ENCODE data around the gene HELZ. TPM values are rescaled to one million over a fixed set of nuclear protein-coding genes. Genes with fewer than 3 reads are reported as not detected.
"Not testable (repeated sequence)": the region's sequence is repeated elsewhere in the genome, so short reads cannot be mapped to it uniquely, and the experiment has no call there.

Gene HELZ
- total and polyA plus RNA-seq, 5 donors from 2014 or later: 48.3 to 130 (median 56.7) TPM

DNA sequence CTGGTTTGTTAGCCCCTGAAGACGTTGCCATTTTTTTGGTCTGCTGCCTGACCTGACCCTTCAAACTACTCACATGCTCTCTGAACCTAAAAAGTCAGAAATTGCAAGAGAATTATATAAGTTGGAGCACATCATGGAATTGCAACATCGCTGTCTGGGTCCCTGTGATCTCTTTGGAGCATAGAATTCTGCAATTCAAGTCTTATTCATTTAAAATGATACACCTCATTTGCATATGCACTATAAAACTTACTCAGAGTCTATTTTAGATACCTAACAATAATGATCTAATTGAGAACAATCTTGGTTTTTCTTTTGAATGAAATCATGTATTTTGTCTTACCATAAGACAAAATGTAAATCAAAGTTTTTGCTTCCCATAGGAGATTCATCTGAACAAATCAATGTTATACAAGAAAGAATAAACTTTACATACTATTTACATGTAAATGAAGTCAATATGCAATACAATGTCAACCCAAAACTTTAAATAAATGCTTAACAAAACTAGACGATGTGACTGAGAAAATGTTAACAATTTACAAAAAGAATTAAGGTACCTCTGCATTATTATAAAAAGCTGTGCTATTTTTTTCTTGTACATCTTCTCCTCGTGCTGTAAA, 99.7 kb downstream of the HELZ start:
- Mint-ChIP-seq H3K36me3 (peaks cover 62% of the 10 kb centered on the region), H3K27ac (peak overlapping the region in 1 of 3 donors; percentile 74), H3K4me3 (no peak overlapping the region), H3K27me3 (no peaks in the 10 kb centered on the region), H3K9me3 (peaks cover 0 to 5% (median 0%) of the 10 kb centered on the region in 7 donors), H3K4me1 (peaks cover 0 to 15% (median 4%) of the 10 kb centered on the region in 4 donors)
- peaks cover 78% of the 10 kb centered on the region for H3K36me3 ChIP-seq (ENCODE audit: control insufficient read depth, insufficient read depth, low read length)
- H3K9me3 ChIP-seq (ENCODE audit: control insufficient read depth in 2 of 2, low read length in 2 of 2): no peaks in the 10 kb centered on the region
- H3K4me1 ChIP-seq (ENCODE audit: control insufficient read depth, insufficient read depth, low read length, poor library complexity, severe bottlenecking): no peaks in the 10 kb centered on the region
- no peaks in the 10 kb centered on the region for H3K27me3 ChIP-seq (ENCODE audit: control insufficient read depth, insufficient read depth, low read length)
- DNase-seq (no peak), ATAC-seq (ENCODE audit: low read depth in 2 of 2) (no peak)
- no peak overlapping the region for H3K4me3 ChIP-seq (ENCODE audit: low read depth, low read length)
- H3K27ac ChIP-seq (ENCODE audit: insufficient read depth, low read length, poor library complexity, severe bottlenecking): no peak overlapping the region

DNA sequence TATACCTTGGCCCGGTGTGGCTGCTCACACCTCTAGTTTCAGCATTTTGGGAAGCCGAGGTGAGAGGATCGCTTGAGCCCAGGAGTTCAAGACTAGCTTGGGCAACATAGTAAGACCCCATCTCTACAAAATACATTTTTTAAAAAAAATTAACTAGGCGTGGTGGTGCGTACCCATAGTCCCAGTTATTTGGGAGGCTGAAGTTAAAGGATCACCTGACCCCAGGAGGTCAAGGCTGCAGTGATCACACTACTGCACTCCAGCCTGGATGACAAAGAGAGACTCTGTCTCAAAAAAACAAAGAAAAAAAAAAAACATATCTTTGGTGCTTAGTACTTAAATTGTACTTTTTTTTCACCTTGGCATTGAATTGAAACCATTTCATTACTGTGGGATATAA, 101.7 kb downstream of the HELZ start:
- peaks cover 0 to 5% (median 0%) of the 10 kb centered on the region in 7 donors for H3K9me3 Mint-ChIP-seq
- Histone ChIP-seq H3K36me3 (ENCODE audit: control insufficient read depth, insufficient read depth, low read length) (peaks cover 70% of the 10 kb centered on the region), H3K27me3 (ENCODE audit: control insufficient read depth, insufficient read depth, low read length) (no peaks in the 10 kb centered on the region), H3K4me3 (ENCODE audit: low read depth, low read length) (no peak overlapping the region), H3K9me3 (ENCODE audit: control insufficient read depth in 2 of 2, low read length in 2 of 2) (no peaks in the 10 kb centered on the region), H3K27ac (ENCODE audit: insufficient read depth, low read length, poor library complexity, severe bottlenecking) (no peak overlapping the region), H3K4me1 (ENCODE audit: control insufficient read depth, insufficient read depth, low read length, poor library complexity, severe bottlenecking) (peaks cover 5% of the 10 kb centered on the region)
- peaks cover 60% of the 10 kb centered on the region for H3K36me3 Mint-ChIP-seq
- no peak overlapping the region for H3K4me3 Mint-ChIP-seq
- ATAC-seq (ENCODE audit: low read depth in 2 of 2): no peak
- no peak overlapping the region for H3K27ac Mint-ChIP-seq
- no peak for DNase-seq
- H3K4me1 Mint-ChIP-seq: peaks cover 12 to 32% (median 13%) of the 10 kb centered on the region in 4 donors
- no peaks in the 10 kb centered on the region for H3K27me3 Mint-ChIP-seq

- peaks cover 62% of the 10 kb centered on the region for H3K36me3 ChIP-seq (ENCODE audit: control insufficient read depth, insufficient read depth, low read length)
- not testable (repeated sequence) for DNase-seq; ATAC-seq (ENCODE audit: low read depth in 2 of 2); H3K27me3 Mint-ChIP-seq; H3K27ac ChIP-seq (ENCODE audit: insufficient read depth, low read length, poor library complexity, severe bottlenecking); H3K4me1 ChIP-seq (ENCODE audit: control insufficient read depth, insufficient read depth, low read length, poor library complexity, severe bottlenecking); H3K9me3 ChIP-seq (ENCODE audit: control insufficient read depth in 2 of 2, low read length in 2 of 2); H3K4me3 ChIP-seq (ENCODE audit: low read depth, low read length); H3K4me3 Mint-ChIP-seq; H3K27me3 ChIP-seq (ENCODE audit: control insufficient read depth, insufficient read depth, low read length); H3K27ac Mint-ChIP-seq; H3K9me3 Mint-ChIP-seq
- peaks cover 57% of the 10 kb centered on the region for H3K36me3 Mint-ChIP-seq
- peaks cover 21 to 40% (median 23%) of the 10 kb centered on the region in 4 donors for H3K4me1 Mint-ChIP-seq
Observed at GRCh38 chr17:67142030-67142429, 103.0 kb downstream of the HELZ start.

DNA sequence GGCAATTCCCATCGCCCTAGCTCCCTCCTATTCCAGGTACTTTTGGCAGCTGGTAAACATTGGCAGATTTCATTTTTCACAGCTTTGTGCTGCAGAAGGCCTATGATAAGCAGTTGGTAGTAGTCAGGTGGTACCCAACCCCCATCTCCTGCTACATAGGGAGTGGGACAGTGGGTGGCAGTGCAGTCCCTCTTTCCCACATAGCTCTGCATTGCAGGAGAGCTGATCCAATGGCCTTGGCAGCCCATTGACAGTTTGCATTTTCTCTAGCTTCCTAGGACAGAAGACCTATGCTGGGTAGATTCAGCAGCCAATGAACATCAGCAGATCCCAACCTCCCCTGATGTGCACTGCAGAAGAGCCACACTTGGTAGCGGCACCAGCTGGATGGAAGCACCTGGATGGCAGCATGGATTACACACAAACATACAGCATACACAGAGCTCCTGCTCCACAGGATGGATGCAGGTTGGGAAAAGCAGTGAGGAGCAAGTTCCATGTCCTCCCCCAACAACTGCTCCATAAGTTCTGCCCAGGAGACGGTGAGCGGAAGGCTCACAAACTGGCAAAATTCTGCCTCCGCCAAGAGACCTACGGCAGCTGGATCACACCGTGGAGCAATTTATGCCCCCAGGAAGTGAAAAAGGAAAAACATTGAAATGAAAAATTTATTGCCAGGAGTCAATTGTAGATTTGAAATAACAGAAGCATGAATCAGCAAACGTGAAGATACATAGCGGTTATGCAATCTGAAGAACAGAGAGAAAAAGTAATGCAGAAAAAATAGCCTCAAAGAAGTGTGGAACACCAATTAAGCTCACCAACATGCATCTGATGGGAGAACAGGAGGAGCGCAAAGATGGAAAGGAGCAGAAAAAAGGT, 105.0 kb downstream of the HELZ start:
- H3K4me3 Mint-ChIP-seq: no peak overlapping the region
- Histone ChIP-seq H3K4me1 (ENCODE audit: control insufficient read depth, insufficient read depth, low read length, poor library complexity, severe bottlenecking) (peaks cover 7% of the 10 kb centered on the region), H3K27me3 (ENCODE audit: control insufficient read depth, insufficient read depth, low read length) (no peaks in the 10 kb centered on the region), H3K9me3 (ENCODE audit: control insufficient read depth in 2 of 2, low read length in 2 of 2) (no peaks in the 10 kb centered on the region), H3K36me3 (ENCODE audit: control insufficient read depth, insufficient read depth, low read length) (peaks cover 66% of the 10 kb centered on the region), H3K27ac (ENCODE audit: insufficient read depth, low read length, poor library complexity, severe bottlenecking) (no peak overlapping the region), H3K4me3 (ENCODE audit: low read depth, low read length) (no peak overlapping the region)
- no peaks in the 10 kb centered on the region for H3K27me3 Mint-ChIP-seq
- peaks cover 21 to 39% (median 29%) of the 10 kb centered on the region in 4 donors for H3K4me1 Mint-ChIP-seq
- H3K27ac Mint-ChIP-seq: no peak overlapping the region
- ATAC-seq (ENCODE audit: low read depth in 2 of 2): no peak
- peak in 1 of 3 donors; percentile 9 for DNase-seq
- peaks cover 0 to 5% (median 0%) of the 10 kb centered on the region in 7 donors for H3K9me3 Mint-ChIP-seq
- peaks cover 55% of the 10 kb centered on the region for H3K36me3 Mint-ChIP-seq

- no peaks in the 10 kb centered on the region for H3K27me3 ChIP-seq (ENCODE audit: control insufficient read depth, insufficient read depth, low read length)
- peak overlapping the region in 1 of 3 donors; percentile 6 for H3K27ac Mint-ChIP-seq
- peaks cover 53% of the 10 kb centered on the region for H3K36me3 Mint-ChIP-seq
- no peaks in the 10 kb centered on the region for H3K9me3 ChIP-seq (ENCODE audit: control insufficient read depth in 2 of 2, low read length in 2 of 2)
- peak in 1 of 3 donors; percentile 19 for DNase-seq
- peaks cover 7% of the 10 kb centered on the region for H3K4me1 ChIP-seq (ENCODE audit: control insufficient read depth, insufficient read depth, low read length, poor library complexity, severe bottlenecking)
- peaks cover 59% of the 10 kb centered on the region for H3K36me3 ChIP-seq (ENCODE audit: control insufficient read depth, insufficient read depth, low read length)
- H3K27me3 Mint-ChIP-seq: no peaks in the 10 kb centered on the region
- H3K9me3 Mint-ChIP-seq: peaks cover 0 to 5% (median 0%) of the 10 kb centered on the region in 7 donors
- peaks cover 21 to 37% (median 30%) of the 10 kb centered on the region in 4 donors for H3K4me1 Mint-ChIP-seq
- H3K27ac ChIP-seq (ENCODE audit: insufficient read depth, low read length, poor library complexity, severe bottlenecking): no peak overlapping the region
- no peak overlapping the region for H3K4me3 Mint-ChIP-seq
- no peak for ATAC-seq (ENCODE audit: low read depth in 2 of 2)
- no peak overlapping the region for H3K4me3 ChIP-seq (ENCODE audit: low read depth, low read length)
Observed at GRCh38 chr17:67139289-67139688, 105.7 kb downstream of the HELZ start.

GRCh38 chr17:67138392-67138791, 106.6 kb downstream of the HELZ start:
- Histone ChIP-seq H3K27ac (ENCODE audit: insufficient read depth, low read length, poor library complexity, severe bottlenecking) (peak overlapping the region; percentile 1), H3K9me3 (ENCODE audit: control insufficient read depth in 2 of 2, low read length in 2 of 2) (no peaks in the 10 kb centered on the region), H3K4me1 (ENCODE audit: control insufficient read depth, insufficient read depth, low read length, poor library complexity, severe bottlenecking) (peaks cover 7% of the 10 kb centered on the region), H3K27me3 (ENCODE audit: control insufficient read depth, insufficient read depth, low read length) (no peaks in the 10 kb centered on the region), H3K4me3 (ENCODE audit: low read depth, low read length) (no peak overlapping the region), H3K36me3 (ENCODE audit: control insufficient read depth, insufficient read depth, low read length) (peaks cover 56% of the 10 kb centered on the region)
- Mint-ChIP-seq H3K27me3 (no peaks in the 10 kb centered on the region), H3K4me3 (peak overlapping the region in 2 of 4 donors; percentile 19 to 33), H3K27ac (peak overlapping the region in 2 of 3 donors; percentile 6 to 22), H3K4me1 (peaks cover 21 to 37% (median 30%) of the 10 kb centered on the region in 4 donors), H3K9me3 (peaks cover 0 to 5% (median 0%) of the 10 kb centered on the region in 7 donors), H3K36me3 (peaks cover 45% of the 10 kb centered on the region)
- DNase-seq (no peak), ATAC-seq (ENCODE audit: low read depth in 2 of 2) (no peak)

GRCh38 chr17:67137860-67138259, 107.1 kb downstream of the HELZ start:
- Mint-ChIP-seq H3K4me1 (peaks cover 21 to 37% (median 30%) of the 10 kb centered on the region in 4 donors), H3K36me3 (peaks cover 44% of the 10 kb centered on the region), H3K4me3 (no peak overlapping the region), H3K27ac (peak overlapping the region in 2 of 3 donors; percentile 6 to 22), H3K9me3 (peaks cover 0 to 5% (median 0%) of the 10 kb centered on the region in 7 donors), H3K27me3 (no peaks in the 10 kb centered on the region)
- Histone ChIP-seq H3K27ac (ENCODE audit: insufficient read depth, low read length, poor library complexity, severe bottlenecking) (peak overlapping the region; percentile 1), H3K4me1 (ENCODE audit: control insufficient read depth, insufficient read depth, low read length, poor library complexity, severe bottlenecking) (peaks cover 7% of the 10 kb centered on the region), H3K9me3 (ENCODE audit: control insufficient read depth in 2 of 2, low read length in 2 of 2) (no peaks in the 10 kb centered on the region), H3K4me3 (ENCODE audit: low read depth, low read length) (peak overlapping the region; percentile 22), H3K27me3 (ENCODE audit: control insufficient read depth, insufficient read depth, low read length) (no peaks in the 10 kb centered on the region), H3K36me3 (ENCODE audit: control insufficient read depth, insufficient read depth, low read length) (peaks cover 51% of the 10 kb centered on the region)
- DNase-seq (peak in 2 of 3 donors; percentile 27 to 42), ATAC-seq (ENCODE audit: low read depth in 2 of 2) (peak; percentile 64 to 66)

Measured in CD4-positive, CD25-positive, alpha-beta regulatory T cell (primary cell).